Breast epithelium (tissue), 3 donors: ENCODE data around the gene C11orf65.

ENCODE experiments used
- CTCF ChIP-seq, 3 donors: fragments of 450-650 bp; IDR thresholded peaks; one replicate each; pipeline ENCODE4 v1.5.1; 2016 to 2017; ENCODE audit warnings: antibody characterized with exemption in 3 of 3, mild to moderate bottlenecking in 3 of 3, moderate library complexity in 3 of 3
- POLR2A ChIP-seq: fragments of 450-650 bp; IDR thresholded peaks from one replicate; pipeline ENCODE4 v1.6.1; 2016; ENCODE audit warnings: antibody characterized with exemption, mild to moderate bottlenecking, moderate library complexity

- TF ChIP-seq POLR2A (no peak), CTCF (IDR thresholded peaks at IDR 0.05) (no peak)
Measured at GRCh38 chr11:108392353-108392752, 75.0 kb downstream of the C11orf65 start.
